Endometrial microvascular endothelial cells (primary cell): ENCODE data around the gene AJAP1. TPM values are rescaled to one million over a fixed set of nuclear protein-coding genes. Genes with fewer than 3 reads are reported as not detected.

Experiments
- in situ Hi-C: cut with HindIII; loops from 2 replicates; pipeline ENCODE4 v1.10.0; 2017; ENCODE audit warnings: low sequenced_read_pairs, low pct_unique_long_range_greater_than_20kb; ENCODE audit errors: inconsistent ontology term
- total RNA-seq: library from RNA; depleted of rRNA; stranded (reverse); fragments of >200 nt; gene quantifications from one replicate; pipeline ENCODE4 v1.2.3, GENCODE V29; 2015; ENCODE audit errors: inconsistent ontology term

Gene AJAP1
- total RNA-seq, 1 donor from 2014 or later = not detected

DNA sequence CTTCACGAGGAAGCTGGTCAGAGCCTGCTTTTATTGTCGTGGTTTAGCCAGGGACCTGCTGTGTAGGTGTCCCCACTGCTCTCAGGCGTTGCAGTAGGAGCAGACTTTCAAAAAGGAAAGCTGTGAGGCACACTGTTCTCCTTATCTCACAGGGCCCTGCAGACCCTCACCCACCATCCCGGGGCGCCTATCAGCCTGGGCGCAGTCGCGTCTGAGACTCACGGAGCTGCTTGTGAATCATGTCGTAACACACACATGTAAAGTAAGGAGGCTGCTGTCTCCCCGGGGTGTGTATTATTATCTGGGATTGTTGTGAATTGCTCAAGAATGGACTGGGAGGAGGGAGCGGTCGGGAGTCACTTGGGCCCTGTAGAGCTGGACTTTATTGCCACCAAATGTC, 17.4 kb downstream of the AJAP1 start:
- in situ Hi-C loops = no loop called here

- in situ Hi-C loops = no loop called here
Measured at GRCh38 chr1:4673494-4673893, 19.1 kb downstream of the AJAP1 start.

GRCh38 chr1:4674117-4674516, 19.7 kb downstream of the AJAP1 start:
- in situ Hi-C loops = no loop called here

DNA sequence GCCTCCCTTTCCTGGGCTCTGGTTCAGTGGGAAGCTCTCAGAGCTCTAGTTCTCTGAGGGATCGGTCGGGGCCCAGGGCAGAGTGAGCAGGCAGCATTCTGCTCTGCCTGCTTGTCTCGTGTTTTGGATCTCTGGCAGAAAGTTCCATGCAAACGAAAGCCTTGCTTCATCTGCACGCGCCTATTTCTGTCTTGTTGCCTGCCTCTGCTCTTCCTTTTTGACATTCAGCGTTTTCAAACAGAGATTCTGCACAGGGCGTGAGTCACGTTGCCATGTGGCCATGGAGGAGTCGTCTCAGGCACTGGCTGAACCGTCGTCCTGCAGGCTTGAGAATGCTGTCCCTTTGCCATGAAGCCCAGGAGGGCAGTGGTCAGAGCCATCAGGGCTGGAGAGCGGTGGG, 20.3 kb downstream of the AJAP1 start:
- in situ Hi-C loops = no loop called here

- in situ Hi-C loops = no loop called here
Measured at GRCh38 chr1:4675454-4676186, 21.2 kb downstream of the AJAP1 start.

- in situ Hi-C loops = no loop called here
Measured at GRCh38 chr1:4676253-4676652, 21.8 kb downstream of the AJAP1 start.

DNA sequence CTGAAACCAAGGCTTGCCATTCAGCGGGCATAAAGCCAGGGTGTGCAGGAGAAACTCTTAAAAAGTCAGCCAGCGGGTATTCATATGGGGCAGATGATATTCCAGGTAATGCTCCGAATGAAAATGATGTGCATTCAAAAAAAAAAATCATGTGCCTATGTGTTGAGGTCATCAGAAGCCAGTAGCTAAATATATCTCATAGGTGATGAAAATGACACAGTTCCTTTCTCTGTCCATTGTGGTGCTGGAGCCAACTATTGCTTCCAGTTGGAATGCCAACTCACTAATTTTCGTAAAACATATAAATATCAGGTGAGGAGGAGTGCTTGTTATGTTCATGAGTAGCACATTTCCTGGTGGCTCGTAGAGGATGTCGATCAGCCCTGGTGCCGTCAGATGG, 23.2 kb downstream of the AJAP1 start:
- in situ Hi-C loops = no loop called here

GRCh38 chr1:4678066-4678717, 23.8 kb downstream of the AJAP1 start:
- in situ Hi-C loops = no loop called here

DNA sequence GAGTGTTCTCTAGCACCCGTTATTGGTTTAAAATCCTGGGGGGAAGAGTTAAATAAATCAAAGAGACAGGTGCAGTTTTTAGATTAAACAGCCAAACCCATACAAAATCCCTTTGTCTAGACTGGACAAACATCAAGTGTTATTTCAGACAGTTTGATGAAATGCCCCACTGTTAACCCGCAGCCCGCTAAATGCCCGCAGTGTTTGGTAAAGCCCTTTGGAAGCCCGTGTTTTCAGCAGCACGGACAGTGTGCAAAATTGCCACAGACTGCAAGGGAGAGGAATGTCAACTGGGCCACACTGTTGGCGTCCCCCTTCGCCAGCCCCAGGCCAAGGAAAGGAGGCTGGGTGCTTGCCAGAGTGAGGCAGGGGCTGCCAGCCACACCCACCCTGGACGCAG, 26.6 kb downstream of the AJAP1 start:
- in situ Hi-C loops = no loop called here

DNA sequence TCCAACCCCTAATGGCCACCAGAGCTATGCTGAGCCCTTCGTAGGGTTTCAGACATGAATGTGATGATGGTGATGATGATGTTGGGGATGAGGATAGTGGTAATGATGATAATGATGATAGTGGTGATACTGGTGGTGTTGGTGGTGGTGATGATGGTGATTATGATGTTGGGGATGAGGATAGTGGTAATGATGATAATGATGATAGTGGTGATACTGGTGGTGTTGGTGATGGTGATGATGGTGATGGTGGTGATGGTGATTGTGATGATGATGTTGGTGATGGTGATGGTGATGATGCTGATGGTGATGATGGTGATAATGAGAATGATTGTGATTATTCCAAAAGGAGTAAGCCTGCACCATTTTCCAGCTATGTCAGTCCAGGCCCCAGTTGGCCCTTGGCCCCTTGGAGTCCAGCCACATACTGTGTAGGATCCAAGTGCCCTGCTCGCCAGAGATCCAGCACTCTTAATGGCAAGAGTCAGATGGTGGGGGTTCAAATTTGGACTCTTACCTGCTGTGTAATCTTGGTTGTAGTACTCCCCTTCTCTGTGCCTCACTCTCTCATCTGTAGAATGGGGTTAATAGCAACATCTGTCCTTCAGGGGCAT, 28.3 kb downstream of the AJAP1 start:
- in situ Hi-C loops = no loop called here

- in situ Hi-C loops = no loop called here
Measured at GRCh38 chr1:4684136-4684535, 29.7 kb downstream of the AJAP1 start.

DNA sequence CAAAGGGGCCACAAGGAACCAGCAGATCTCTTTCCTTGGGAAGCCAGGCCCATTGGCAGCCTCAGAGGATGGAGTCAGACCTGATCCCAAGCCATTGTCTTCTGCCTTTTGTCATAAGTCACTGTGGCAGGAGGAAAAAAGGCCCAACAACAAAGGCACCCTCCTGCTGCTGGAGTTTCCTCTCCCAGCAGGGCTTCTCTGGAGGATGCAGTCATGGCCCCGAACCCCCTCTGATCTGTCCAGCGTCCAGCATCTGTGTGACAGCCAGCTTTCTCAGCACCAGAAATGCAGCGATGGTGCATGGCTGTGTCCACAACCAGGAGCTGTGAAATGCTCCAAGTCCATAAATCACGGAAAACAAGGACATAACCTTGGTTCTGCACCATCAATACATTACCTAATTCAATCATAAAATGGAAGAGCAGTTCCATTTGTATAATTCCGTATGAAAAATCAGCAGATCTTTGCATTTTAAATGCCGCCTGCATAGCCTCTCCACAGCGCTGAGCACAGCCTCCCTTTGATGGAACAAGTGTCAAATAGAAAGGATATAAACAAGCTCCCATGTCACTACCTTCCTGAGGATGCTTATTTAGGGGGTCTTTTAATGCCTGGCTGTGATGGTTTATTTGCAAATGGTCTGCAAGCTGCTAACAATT, 30.6 kb downstream of the AJAP1 start:
- in situ Hi-C loops = no loop called here

- in situ Hi-C loops = no loop called here
Measured at GRCh38 chr1:4685523-4685865, 31.1 kb downstream of the AJAP1 start.

GRCh38 chr1:4687943-4688342, 33.5 kb downstream of the AJAP1 start:
- in situ Hi-C loops = no loop called here

GRCh38 chr1:4689271-4689935, 35.0 kb downstream of the AJAP1 start:
- in situ Hi-C loops = no loop called here

DNA sequence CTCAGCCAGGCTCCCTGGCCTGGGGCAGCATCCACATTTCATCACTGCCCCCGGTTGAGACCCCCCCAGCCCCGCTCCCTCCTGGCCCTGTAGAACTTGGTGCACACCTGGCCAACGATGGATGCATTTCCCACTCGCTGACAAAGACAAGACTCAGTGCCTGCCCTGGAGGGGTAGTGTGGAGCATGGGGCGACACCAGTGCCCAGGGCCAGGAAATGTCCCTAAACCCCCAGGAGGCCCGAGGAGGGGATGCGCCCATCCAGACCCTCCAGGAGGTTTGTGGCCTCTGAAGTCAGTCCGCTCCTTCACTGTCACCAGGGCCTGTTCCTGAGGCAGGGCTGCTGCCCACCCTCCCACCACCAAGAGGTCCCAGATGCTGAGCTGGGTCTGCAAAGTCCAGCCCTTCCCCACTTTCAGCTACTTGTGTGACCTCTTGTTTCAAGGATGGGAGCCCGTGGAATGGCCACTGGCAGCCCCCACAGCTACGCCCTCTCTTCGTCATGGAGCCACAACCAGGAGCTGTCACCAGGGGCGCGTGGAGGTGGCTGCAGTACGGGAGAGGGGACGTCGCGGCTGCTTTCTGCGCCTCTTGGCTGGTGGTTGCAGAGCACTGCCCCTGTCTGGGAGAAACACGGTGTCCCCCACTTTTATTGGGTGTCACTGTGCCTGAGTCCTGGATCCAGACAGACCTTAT, 35.7 kb downstream of the AJAP1 start:
- in situ Hi-C loops = no loop called here

DNA sequence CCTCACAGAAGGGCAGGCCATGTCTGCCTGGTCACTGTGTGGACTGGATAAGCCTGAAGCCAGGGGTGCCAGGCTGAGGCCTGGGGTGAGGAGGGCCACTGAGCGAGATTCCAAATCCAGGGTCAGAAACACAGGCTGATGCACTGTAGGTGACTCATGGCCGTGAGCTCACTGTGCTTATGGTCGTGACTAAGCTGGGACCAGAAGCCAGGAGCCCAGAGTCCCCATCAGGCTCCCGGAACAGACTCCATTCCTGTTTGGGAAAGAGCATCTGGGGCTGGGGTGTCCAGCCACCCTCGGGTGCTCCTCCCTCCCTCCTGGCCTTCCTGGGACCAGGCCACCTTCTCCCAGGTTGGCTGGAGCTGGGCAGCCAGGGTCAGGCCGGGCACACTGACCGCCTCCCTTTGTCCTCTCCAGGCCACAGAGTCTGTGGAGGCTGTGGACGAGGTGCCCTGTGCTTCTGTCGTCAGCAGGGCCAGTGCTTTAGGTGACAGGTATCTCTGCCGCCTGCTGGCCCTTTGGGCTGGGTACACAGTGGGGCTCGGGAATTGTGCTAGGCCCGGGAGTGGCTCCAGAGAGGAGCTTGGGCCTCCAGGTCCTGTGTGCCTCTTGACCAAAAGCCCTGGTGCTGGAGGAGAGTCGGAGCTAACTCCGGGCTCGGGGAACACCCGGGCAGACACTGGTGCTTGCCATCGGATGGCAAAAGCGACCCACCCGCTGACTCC, 36.7 kb downstream of the AJAP1 start:
- in situ Hi-C loops = no loop called here

GRCh38 chr1:4691766-4692405, 37.5 kb downstream of the AJAP1 start:
- in situ Hi-C loops = no loop called here
